Prostate gland (tissue), 2 donors: Measurements from ENCODE around the gene HSPA5.

Experiments
- POLR2A ChIP-seq: fragments of 450-650 bp; IDR thresholded peaks from one replicate; pipeline ENCODE4 v1.6.1; 2016; ENCODE audit warnings: antibody characterized with exemption, mild to moderate bottlenecking
- TF ChIP-seq, protein P1 (sequence below), 4 experiments: fragments of 200-600 bp in 2 of 4; fragments of 450-650 bp in 2 of 4; sonication (generic) in 2 of 4; IDR thresholded peaks; 1 replicate in 3 of 4; 2 replicates in 1 of 4; pipeline ENCODE4 v1.5.1; 2016 to 2019; ENCODE audit warnings: antibody characterized with exemption in 4 of 4, mild to moderate bottlenecking in 2 of 4, moderate library complexity in 2 of 4

DNA sequence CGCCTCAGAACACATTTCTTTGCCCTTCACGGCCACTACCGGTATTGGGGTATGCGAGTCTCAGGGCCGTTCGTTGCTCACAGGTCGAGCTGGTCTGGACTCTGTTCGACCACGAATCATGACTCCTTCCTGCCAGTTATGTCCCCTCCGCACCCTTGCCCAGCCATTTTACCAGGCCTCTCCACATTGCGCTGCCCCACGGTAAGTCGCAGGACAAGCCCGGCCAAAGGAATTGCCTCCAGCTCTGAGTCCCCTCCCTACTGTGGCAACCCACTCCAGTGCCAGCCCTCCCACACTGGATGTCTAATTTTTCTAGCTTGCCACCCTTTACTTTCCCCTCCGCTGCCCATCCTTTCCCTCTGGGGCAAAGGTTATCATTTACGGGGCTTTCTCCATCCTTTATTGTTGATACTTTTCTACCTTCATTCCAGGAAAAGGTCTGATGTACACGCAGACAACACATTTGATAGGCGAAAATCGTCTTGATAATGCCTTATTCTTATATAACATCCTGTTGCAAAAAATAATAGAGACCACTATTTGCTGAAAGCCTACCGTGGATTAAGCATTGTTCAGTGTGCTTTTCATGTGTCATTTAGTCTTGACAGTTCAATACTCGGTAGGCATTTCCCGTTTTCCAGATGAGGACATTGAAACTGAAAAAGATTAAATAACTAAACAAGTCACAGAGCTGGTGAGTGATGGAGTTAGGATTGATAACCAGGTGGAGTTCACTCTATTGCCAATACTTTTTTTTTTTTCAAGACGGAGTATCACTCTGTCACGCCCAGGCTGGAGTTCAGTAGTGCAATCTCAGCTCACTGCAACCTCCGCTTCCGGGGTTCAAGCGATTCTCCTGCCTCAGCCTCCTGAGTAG lies 958 bp upstream of the HSPA5 start:
- no peak for TF ChIP-seq POLR2A
- TF ChIP-seq, protein P1, sequence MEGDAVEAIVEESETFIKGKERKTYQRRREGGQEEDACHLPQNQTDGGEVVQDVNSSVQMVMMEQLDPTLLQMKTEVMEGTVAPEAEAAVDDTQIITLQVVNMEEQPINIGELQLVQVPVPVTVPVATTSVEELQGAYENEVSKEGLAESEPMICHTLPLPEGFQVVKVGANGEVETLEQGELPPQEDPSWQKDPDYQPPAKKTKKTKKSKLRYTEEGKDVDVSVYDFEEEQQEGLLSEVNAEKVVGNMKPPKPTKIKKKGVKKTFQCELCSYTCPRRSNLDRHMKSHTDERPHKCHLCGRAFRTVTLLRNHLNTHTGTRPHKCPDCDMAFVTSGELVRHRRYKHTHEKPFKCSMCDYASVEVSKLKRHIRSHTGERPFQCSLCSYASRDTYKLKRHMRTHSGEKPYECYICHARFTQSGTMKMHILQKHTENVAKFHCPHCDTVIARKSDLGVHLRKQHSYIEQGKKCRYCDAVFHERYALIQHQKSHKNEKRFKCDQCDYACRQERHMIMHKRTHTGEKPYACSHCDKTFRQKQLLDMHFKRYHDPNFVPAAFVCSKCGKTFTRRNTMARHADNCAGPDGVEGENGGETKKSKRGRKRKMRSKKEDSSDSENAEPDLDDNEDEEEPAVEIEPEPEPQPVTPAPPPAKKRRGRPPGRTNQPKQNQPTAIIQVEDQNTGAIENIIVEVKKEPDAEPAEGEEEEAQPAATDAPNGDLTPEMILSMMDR (IDR thresholded peaks at IDR 0.05): no peak
